Stimulated activated naive CD4-positive, alpha-beta T cell treated with Interleukin-2 at 50 U/mL for 16 hours (primary cell): ENCODE results near the gene HLA-DOA.

Source experiments
- DNase-seq: peaks from one replicate; lab custom pipeline; 2025; lab: John Stamatoyannopoulos, UW

The HLA-DOA gene

DNA sequence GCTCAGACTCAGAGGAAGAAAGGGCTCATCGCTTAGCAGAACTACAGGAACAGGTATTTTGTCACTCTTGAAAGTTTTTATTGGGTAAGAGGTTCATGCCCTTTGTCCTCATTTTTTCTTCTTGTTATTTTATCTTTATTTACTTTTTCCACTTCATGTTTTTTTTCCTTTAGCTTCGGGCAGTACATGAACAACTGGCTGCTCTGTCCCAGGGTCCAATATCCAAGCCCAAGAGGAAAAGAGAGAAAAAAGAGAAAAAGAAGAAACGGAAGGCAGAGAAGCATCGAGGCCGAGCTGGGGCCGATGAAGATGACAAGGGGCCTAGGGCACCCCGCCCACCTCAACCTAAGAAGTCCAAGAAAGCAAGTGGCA is 31.5 kb downstream of the HLA-DOA start:
- no peak for DNase-seq

DNA sequence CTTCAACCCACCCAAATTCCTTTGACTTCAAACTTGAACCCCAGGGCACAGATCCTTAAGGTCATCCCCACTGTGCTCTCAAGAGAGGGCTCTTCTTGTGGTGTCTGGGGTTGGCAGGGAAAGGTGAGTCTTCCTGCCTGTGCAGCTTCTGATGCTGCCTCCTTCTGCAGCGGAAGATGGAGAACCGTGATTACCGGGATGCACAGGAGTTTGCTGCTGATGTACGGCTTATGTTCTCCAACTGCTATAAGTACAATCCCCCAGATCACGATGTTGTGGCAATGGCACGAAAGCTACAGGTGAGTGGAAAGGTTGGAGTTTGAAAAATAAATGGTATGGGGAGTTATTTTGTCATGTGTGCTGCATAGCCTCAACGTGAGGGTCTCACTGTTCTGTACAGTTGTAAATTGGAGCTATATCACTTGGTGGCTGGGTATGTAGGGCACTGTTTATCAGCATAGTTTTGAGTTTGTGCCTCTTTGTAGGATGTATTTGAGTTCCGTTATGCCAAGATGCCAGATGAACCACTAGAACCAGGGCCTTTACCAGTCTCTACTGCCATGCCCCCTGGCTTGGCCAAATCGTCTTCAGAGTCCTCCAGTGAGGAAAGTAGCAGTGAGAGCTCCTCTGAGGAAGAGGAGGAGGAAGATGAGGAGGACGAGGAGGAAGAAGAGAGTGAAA is 32.0 kb downstream of the HLA-DOA start:
- DNase-seq = no peak

DNA sequence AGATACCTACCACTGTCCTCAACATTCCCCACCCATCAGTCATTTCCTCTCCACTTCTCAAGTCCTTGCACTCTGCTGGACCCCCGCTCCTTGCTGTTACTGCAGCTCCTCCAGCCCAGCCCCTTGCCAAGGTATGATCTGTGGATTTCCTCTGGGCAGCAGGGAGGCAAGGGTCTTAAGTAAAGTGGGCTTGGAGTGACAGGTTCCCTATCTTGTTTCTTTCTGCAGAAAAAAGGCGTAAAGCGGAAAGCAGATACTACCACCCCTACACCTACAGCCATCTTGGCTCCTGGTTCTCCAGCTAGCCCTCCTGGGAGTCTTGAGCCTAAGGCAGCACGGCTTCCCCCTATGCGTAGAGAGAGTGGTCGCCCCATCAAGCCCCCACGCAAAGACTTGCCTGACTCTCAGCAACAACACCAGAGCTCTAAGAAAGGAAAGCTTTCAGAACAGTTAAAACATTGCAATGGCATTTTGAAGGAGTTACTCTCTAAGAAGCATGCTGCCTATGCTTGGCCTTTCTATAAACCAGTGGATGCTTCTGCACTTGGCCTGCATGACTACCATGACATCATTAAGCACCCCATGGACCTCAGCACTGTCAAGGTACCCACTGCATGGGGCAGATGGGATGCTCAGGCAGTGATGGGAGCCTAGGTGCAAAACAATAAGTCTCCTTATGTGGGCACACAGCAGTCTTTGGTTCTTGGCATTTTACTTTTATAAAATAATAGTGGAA is 32.9 kb downstream of the HLA-DOA start:
- DNase-seq = no peak

DNA sequence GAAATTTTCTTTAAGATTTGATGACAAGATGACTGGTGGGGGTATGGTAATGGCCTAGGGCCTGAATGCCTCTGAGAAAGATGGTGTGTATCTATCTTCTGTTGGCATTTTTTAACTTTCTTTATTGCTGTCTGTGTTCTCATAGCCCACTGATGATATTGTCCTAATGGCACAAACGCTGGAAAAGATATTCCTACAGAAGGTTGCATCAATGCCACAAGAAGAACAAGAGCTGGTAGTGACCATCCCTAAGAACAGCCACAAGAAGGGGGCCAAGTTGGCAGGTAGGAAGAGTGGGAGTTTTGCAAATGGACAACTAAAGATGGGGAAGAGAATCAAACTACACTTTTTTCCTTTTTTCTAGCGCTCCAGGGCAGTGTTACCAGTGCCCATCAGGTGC is 33.5 kb downstream of the HLA-DOA start:
- no peak for DNase-seq

DNA sequence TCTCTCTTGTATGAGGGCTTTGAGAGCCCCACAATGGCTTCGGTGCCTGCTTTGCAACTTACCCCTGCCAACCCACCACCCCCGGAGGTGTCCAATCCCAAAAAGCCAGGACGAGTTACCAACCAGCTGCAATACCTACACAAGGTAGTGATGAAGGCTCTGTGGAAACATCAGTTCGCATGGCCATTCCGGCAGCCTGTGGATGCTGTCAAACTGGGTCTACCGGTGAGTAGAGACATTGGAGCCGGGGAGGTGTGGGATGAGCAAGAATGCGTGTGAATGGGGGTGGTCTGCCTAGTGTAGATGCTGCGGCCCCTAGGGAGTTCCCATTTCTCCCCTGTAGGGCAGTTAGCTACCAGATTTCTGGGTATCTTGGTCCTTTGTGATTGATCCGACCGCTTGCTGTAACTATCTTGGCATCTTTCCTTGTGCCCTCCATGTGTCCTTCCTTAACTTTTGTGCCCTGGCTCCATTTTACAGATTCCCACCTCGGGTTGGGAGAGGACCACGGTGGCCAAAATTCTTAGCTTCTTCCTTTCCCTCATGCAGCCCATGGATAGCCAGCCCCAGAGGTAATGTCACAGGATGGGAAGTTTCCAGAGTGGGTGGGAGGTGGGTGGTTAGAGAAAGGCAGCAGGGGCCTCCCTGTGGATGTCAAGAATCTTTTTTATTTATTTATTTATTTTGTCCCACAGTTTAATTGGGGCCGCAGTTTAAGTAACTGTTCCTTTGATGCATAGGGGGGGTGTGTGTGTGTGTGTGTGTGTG is 34.7 kb downstream of the HLA-DOA start:
- DNase-seq = peak; percentile 6

DNA sequence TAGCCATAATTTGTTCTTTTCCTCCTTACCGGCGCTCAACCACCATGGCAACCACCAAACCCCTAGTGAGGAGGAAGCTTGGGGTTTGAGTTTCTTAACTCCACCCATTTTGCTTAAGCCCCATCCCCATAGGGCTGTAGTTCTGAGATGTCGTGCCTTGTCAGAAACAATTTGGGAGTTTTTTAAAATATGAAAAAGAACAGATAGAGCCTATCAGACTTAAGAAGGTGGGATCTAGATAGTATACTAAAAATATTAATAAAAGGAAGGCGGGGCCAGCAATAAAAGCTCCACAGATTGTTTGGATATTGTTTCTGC is 35.4 kb downstream of the HLA-DOA start:
- DNase-seq = peak; percentile 2

DNA sequence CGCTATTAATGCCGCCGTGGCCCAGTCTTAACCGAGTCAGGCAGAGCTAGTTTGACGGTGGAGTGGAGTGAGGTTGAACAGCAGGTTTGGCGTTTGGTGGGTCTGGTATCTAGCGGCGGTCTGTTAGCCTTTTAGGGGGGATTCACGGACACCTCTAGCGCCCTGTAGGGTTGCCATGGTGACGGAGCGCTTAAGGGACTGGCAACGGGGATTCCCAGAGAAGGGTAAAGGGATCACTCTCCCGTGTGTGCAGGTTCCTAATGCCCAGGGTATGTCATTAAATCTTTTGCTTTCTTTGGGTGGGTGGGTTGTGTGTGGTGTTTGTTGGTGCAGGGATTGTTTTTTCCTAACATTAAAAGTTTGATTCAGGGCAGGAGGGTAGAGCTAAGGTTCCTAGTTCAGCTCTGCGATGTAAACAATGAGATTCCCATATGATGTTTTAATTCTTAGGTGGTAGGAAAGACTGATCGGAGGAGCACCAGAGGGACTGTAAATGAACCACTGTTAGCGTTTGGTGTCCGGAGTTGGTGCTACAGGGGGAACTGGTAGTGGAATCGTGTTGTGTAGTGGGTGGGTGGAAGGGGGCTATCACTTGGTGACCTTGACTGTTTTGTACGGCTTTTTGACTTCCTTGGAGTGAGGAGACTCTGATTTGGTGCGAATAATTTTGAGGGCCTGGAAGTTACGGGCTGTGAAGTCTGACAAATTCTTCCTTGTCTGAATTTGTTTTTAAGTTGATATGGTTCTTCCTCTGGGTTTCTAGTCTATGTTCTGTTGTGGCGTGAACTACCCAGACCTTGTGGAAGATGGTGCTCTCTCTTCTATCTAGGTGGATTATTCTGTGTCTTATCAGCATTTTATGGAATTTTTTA is 36.0 kb downstream of the HLA-DOA start:
- DNase-seq = peak; percentile 37

DNA sequence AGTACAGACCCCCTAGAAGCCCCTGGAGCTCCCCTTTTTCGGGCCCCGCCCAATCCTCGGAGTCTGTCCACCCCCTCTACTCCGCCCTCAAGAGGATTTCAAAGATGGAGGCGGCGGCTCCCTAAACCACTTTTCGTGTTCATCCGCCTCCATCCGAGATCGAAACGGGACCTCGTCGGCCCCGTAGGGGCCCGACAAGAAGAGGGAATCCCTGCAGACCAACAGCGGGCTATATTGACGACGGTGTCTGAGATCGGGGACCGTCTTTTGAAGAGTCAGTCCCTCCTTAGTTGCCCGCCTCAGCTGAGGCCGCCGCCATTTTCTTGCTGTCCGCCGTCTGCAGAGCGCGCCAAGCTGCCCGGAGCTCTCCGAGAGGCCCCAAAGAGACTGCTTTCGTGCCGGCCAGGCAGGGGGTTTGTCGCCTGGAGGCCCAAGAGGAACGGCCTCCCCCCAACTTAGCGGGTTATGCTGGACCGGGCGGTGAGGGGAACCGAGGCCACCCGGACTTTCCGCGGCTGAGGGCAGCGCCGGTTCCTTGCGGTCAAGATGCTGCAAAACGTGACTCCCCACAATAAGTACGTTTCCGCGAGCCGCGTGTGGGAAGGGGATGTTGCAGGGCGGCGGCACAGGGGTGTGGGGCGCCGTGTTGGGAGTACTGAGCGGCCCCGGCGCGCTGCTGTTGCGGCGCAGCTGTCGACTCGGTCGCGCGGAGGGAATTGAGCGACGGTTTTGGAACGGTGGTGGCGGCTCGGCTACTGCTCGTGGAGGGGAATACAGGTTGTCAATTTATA is 36.8 kb downstream of the HLA-DOA start:
- peak; percentile 61 for DNase-seq

DNA sequence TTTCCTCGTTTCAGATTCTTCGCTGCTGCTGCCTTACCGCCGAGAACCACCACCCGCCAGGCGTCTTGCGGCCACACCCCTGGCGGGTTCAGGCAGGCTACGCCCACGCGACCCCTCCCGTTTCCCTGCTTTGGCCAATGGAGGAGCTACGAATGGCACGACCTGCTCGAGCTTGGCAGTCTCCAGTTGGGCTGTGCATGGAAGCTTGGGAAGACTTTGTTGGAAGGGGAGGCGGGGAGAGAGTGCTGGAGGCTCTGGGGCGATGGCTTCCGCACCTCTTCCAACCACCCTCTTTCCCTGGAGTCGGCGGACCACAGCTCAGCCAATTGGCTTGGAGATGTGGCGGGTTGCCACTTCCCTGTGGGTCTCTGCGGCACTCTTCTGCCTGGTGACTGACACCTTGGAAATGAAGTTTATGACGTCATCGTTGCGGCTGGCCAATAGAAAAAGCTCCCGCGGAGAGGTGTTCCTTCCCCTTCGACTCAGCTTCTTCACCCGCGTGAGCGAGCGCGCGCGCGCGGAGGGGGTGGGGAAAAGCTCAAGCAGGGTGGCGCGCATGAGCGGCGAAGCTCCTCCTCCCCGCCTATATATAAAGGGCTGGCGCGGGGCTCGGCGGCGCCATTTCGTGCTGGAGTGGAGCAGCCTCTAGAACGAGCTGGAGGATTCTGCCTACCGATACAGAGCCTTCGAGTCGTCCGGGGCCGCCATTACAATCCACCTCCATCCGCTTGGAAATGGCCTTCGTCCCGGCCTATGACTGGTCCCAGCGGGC is 37.6 kb downstream of the HLA-DOA start:
- peak; percentile 96 for DNase-seq

DNA sequence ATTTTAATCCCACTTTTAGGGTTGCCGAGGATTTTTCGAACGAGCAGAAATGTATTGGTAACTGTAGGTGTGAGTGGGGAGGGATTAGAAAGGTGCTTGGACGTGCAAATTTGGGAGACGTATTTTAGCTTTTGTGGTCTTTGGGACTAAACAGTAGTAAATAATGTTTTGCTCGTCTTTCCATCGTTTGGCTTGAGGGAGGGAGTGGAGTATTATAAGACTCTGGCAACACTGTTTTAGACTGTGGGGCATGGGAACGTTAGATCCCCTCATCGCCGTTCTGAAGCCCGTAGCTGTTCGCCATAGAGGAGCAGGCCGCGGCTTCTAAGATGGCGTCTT is 38.2 kb downstream of the HLA-DOA start:
- DNase-seq = no peak

DNA sequence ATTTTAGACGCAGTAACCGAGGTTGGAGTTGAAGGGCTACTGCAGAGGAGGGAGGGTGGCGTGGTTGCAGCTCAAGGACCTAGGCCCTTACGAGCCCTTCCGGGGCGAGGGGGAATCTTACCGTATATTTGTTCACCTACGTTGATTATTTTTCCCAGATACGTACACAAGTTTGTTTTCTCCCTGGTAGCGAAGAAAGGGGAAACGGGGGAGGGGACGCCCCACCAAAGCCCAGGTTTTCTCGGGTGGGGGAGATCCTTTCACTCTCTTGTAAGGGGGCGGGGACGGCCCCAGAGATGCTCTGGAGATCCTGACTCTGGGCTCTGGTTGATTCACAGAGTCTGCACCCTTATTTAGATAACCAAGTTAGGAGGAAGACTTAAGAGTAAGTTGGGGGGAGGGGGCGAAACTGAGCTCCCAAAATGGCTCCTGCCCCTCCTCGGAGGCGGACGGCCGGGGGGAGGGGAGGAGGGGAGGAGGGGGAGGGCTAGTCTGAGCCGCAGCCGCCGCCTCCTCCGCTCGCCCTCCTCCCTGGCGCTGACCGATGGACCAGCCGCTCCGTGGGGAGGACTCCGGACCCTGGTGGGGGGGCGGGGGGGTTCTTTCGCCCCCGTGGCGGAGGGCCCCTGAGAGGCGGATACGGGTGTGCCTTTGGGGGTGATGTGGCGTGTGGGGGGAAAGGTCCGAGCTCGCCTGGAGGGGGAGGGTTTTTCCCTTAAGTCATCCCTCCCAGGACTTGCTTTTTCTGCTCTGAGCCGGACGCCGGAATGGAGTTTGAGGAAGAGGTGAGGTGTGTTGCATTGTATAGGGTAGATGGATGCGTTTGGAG is 38.8 kb downstream of the HLA-DOA start:
- DNase-seq = peak; percentile 83

DNA sequence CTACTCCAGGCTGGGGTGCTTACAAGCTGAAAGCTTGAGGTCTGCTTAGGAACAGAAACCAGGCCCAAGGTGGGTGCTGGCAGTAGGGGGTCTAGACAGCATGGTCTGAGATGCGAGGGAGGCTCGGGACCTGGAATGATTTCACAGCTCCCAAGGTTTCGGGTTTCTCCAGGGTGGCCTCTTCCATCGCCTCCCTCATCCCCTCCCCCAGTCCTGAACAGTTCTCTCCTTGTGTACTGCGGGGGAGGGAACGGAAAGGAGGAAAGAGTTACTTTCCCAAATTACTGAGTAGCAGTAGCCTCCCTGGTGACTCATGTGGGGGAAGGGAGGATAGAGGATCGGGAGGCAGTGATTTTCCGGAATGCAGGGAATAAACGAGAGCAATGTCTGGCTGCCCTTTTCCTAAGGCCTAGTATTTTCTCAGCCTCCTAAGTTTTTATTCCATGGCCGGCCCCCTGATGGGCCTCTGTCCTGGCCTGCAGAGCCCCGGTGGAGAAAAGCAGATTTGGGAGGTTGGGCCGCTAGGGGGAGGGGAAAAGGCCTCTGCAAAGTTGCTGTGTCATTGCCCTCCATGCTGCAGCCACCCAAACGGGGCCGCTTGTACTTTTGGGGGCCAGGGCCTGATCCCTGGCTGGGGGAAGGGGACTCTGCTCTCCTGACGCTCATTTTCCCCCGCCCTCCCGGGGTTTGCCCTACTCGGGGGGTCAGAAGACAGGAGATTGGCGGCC is 39.5 kb downstream of the HLA-DOA start:
- DNase-seq = peak; percentile 81

DNA sequence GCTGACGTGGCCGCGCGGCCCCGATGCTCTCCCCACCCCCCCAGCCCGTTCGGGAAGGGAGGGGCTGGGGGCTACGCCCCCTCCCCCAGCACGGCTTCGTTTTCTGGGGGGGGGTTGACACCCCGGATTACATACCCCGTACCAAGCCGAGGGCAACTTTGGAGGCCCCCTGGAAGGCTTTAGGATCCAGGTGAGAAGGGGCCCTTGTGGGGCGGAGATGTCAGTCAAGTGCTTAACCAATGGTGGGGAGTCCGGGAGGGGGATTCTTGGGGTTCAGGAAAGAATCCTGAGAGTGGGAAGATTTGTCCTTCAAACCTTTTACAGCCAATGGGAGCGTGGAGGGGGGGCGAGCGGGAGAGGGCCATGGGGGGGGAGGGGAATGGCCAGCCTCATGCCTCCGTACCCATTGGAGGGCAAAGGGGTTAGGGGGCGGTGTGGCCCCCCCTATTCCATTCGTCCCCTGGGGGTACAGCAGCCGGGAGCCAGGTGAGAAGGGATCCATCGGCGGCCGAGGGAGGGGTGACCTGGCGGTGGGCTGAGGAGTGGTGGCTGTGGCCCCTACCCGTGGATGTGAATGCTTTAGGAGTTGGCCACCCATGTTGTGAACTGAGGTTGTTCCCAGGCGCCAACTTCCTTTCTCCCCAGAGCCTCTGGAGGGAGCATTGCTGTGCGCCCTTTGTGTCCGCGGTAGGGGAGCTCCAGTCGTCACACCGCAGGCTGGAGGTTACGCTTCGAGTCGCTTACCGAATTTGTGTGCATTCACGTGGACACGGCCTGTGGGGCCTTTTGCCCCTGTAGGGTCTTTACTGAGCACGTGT is 40.3 kb downstream of the HLA-DOA start:
- DNase-seq = peak; percentile 67

DNA sequence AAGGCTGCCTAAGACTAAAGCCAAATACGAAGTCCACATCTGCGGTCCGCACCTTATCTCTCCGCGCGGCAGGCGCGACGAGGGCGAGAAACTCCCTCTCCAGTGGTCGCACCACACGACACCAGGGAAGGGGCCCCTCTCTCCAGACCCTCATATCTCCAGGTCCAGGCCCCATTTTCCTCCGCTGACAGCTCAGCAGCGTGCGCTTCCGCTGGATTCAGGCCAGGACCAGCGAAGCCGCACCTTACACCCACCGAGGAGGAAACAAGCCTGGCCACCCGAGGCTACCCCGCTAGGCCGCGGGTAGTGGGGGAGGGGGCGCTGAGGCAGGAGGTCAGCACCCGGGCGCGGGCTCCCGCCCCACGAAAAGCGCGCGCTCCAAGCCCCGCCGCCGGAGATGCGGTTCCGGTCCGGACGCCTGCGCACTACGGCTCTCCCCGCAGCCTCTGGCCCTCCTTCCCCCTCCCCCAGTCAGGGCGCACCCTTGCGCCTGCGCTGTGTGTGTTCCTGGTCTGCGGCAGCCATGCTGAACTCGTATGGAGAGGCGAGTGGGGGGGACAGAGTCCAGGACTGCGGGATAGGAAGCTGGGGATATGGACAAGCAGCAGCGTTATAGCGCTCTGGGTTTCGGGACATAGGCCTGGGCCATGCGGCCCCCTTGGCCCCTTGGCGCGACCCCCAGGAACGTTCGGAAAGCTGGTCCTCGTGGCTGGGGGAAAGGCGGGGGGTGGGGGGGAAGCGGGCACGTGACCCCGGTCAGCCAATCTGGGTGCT is 41.1 kb downstream of the HLA-DOA start, which contains the start of gene BRD2:
Gene BRD2, plus strand, starts transcription at position 502 of the 774 bp plus-strand sequence. CDS start 4,305 bp downstream, outside the sequence.
- peak; percentile 94 for DNase-seq

DNA sequence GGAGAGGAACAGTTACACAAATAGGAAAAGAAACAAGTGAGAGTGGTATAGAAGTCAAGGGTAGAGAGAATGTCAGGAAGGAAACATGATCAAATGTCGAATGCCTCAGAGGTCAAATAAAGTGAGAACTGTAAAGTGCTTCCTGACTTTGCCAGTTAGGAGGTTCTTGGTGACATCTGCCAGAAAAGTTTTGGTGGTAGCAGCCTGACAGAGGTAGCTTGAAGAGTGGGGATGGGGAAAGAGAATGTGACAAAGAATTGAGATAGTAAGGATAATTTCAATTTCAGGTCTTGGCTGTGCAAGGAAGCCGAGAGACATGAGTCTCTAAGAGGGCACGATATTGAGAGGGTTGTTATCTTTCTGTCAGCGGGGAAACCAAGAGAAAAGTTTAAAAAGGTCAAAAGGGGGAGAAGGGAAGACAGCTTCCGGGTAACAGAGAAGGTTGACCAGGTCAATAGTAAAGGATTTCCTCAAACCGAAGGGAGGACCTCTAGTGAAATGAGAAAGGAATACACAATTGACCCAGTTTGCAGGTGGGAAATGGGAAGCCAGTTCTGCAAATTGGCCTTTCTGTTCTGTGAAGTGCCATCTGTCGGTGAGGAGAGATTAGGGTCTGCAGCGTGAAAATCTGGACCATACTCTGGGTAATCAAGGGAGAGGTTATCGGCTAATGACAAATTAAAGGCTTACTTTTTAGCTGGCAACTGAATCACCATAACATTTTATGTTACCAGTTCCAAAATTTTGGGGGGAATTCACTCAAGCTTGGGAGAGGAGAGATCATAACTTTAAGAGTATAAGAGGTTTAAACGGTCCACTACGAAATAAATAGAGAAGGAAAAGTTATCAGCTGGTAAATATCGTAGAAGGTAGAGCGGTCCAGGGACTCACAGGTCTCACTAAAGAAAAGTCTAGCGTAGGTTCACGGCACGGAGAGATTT is 42.0 kb downstream of the HLA-DOA start:
- no peak for DNase-seq

DNA sequence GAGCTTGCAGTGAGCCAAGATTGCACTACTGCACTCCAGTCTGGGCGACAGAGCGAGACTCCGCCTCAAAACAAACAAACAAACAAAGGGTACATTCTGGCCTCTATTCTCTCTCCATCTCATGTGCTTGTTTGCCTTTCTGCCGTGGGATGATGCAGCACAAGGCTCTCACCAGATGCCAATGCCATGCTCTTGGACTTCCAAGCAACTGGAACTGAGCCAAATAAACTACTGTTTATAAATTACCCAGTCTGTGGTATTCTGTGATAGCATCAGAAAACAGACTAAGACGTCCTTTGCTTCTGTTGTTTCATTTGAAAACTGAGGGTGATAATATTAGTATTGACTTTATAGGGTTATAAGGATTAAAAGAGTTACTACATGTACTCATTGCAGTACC is 44.6 kb downstream of the HLA-DOA start:
- DNase-seq = no peak
